Nephron (organoid): ENCODE results near the gene SGSH.
"Not testable (repeated sequence)": the region's sequence is repeated elsewhere in the genome, so short reads cannot be mapped to it uniquely, and the experiment has no call there.

Experiments used
- H3K27ac Mint-ChIP-seq, 3 experiments: 2 replicates each; pipeline ENCODE4 v1.8.0; 2020; ENCODE audit warnings: mixed read lengths in 3 of 3, mild to moderate bottlenecking in 2 of 3, moderate library complexity in 1 of 3
- H3K27me3 Mint-ChIP-seq: 2 replicates; pipeline ENCODE4 v1.8.0; 2021; ENCODE audit warnings: low read depth, mild to moderate bottlenecking, moderate library complexity, mixed read lengths
- H3K36me3 Mint-ChIP-seq: 2 replicates; pipeline ENCODE4 v1.8.0; 2020; ENCODE audit warnings: low read depth, mixed read lengths
- H3K4me1 Mint-ChIP-seq: 2 replicates; pipeline ENCODE4 v1.8.0; 2020; ENCODE audit warnings: mixed read lengths
- H3K4me3 Mint-ChIP-seq, 3 experiments: 2 replicates each; pipeline ENCODE4 v1.8.0; 2020; ENCODE audit warnings: mild to moderate bottlenecking in 3 of 3, mixed read lengths in 3 of 3, moderate library complexity in 2 of 3
- H3K9me3 Mint-ChIP-seq: 2 replicates; pipeline ENCODE4 v1.8.0; 2020; ENCODE audit warnings: mixed read lengths
- CTCF ChIP-seq, 3 experiments: fragments of 200-600 bp; sonication (generic); IDR thresholded peaks; one replicate each; pipeline ENCODE4 v1.5.0; 2021; ENCODE audit warnings: antibody characterized with exemption in 3 of 3; ENCODE audit not compliant: unreplicated experiment in 3 of 3

Gene SGSH

GRCh38 chr17:80261159-80261894 is 41.2 kb upstream of the SGSH start:
- no peaks in the 10 kb centered on the region for H3K27me3 Mint-ChIP-seq
- TF ChIP-seq CTCF (IDR thresholded peaks at IDR 0.05; ENCODE audit: unreplicated experiment in 3 of 3) = no peak
- peak overlapping the region; percentile 81 to 92 (median 90) for H3K4me3 Mint-ChIP-seq
- H3K36me3 Mint-ChIP-seq = peaks cover 4% of the 10 kb centered on the region
- no peaks in the 10 kb centered on the region for H3K9me3 Mint-ChIP-seq
- H3K4me1 Mint-ChIP-seq = peaks cover 27% of the 10 kb centered on the region
- peak overlapping the region; percentile 89 to 91 (median 89) for H3K27ac Mint-ChIP-seq

- Mint-ChIP-seq H3K4me3 (peak within 1 kb of the TSS; percentile 89 to 92 (median 90)), H3K27me3 (no peaks in the 10 kb centered on the region), H3K4me1 (peaks cover 27% of the 10 kb centered on the region), H3K36me3 (peaks cover 2% of the 10 kb centered on the region), H3K9me3 (no peaks in the 10 kb centered on the region), H3K27ac (peak within 1 kb of the TSS; percentile 89 to 91 (median 89))
- TF ChIP-seq CTCF (IDR thresholded peaks at IDR 0.05; ENCODE audit: unreplicated experiment in 3 of 3) = no peak
Observed at GRCh38 chr17:80260791-80261158, 40.6 kb upstream of the SGSH start, which contains the start of gene RNF213. Gene RNF213 (plus strand): TSS chr17:80260852. CDS start chr17:80263682, 2,830 bp downstream.

GRCh38 chr17:80260069-80260535 is 40.0 kb upstream of the SGSH start:
- H3K27ac Mint-ChIP-seq = peak overlapping the region in 2 of 3 experiments; percentile 40 to 78
- H3K4me1 Mint-ChIP-seq = peaks cover 27% of the 10 kb centered on the region
- no peaks in the 10 kb centered on the region for H3K36me3 Mint-ChIP-seq
- no peak for TF ChIP-seq CTCF (IDR thresholded peaks at IDR 0.05; ENCODE audit: unreplicated experiment in 3 of 3)
- peak overlapping the region; percentile 89 for H3K4me3 Mint-ChIP-seq
- no peaks in the 10 kb centered on the region for H3K9me3 Mint-ChIP-seq
- no peaks in the 10 kb centered on the region for H3K27me3 Mint-ChIP-seq

GRCh38 chr17:80259457-80260068 is 39.4 kb upstream of the SGSH start:
- no peak for TF ChIP-seq CTCF (IDR thresholded peaks at IDR 0.05; ENCODE audit: unreplicated experiment in 3 of 3)
- Mint-ChIP-seq H3K4me3 (peak overlapping the region; percentile 89), H3K9me3 (no peaks in the 10 kb centered on the region), H3K27me3 (no peaks in the 10 kb centered on the region), H3K27ac (peak overlapping the region; percentile 33 to 78 (median 40)), H3K36me3 (no peaks in the 10 kb centered on the region), H3K4me1 (peaks cover 27% of the 10 kb centered on the region)

- peaks cover 23% of the 10 kb centered on the region for H3K4me1 Mint-ChIP-seq
- H3K36me3 Mint-ChIP-seq, H3K9me3 Mint-ChIP-seq, H3K27me3 Mint-ChIP-seq: not testable (repeated sequence)
- H3K4me3 Mint-ChIP-seq = peak overlapping the region; percentile 89
- H3K27ac Mint-ChIP-seq = peak overlapping the region; percentile 27 to 68 (median 67)
Observed at GRCh38 chr17:80258296-80258695, 38.2 kb upstream of the SGSH start.

GRCh38 chr17:80257716-80258213 is 37.6 kb upstream of the SGSH start:
- Mint-ChIP-seq H3K9me3 (no peaks in the 10 kb centered on the region), H3K4me3 (peak overlapping the region; percentile 89), H3K36me3 (peaks cover 3% of the 10 kb centered on the region), H3K4me1 (peaks cover 21% of the 10 kb centered on the region), H3K27me3 (no peaks in the 10 kb centered on the region), H3K27ac (peak overlapping the region; percentile 27 to 68 (median 68))
- TF ChIP-seq CTCF (IDR thresholded peaks at IDR 0.05; ENCODE audit: unreplicated experiment in 3 of 3) = no peak
